Umbilical cord (tissue), 2 donors: ENCODE data around the gene SLC9A9. TPM values are rescaled to one million over a fixed set of nuclear protein-coding genes. Genes with fewer than 3 reads are reported as not detected.
A peak's percentile ranks its signal among the peaks of the same experiment; 100 is the strongest.

ENCODE experiments used
- DNase-seq: peaks from one replicate; pipeline ENCODE4 v3.0.0-alpha.2; 2015; ENCODE audit warnings: low spot score
- total RNA-seq: library from RNA; depleted of rRNA; stranded (reverse); fragments of >200 nt; gene quantifications from one replicate; pipeline ENCODE4 v1.2.3, GENCODE V29; 2014; ENCODE audit warnings: low replicate concordance; ENCODE audit not compliant: insufficient read depth

Gene SLC9A9
- total RNA-seq, 1 donor from 2014 or later, result 43.6 TPM

GRCh38 chr3:143329567-143330211 lies 518.6 kb downstream of the SLC9A9 start:
- DNase-seq, result peak; percentile 49

- no peak for DNase-seq
Measured at GRCh38 chr3:143328451-143328850, 519.8 kb downstream of the SLC9A9 start.

- DNase-seq, result no peak
Measured at GRCh38 chr3:143326983-143327778, 521.1 kb downstream of the SLC9A9 start.

DNA sequence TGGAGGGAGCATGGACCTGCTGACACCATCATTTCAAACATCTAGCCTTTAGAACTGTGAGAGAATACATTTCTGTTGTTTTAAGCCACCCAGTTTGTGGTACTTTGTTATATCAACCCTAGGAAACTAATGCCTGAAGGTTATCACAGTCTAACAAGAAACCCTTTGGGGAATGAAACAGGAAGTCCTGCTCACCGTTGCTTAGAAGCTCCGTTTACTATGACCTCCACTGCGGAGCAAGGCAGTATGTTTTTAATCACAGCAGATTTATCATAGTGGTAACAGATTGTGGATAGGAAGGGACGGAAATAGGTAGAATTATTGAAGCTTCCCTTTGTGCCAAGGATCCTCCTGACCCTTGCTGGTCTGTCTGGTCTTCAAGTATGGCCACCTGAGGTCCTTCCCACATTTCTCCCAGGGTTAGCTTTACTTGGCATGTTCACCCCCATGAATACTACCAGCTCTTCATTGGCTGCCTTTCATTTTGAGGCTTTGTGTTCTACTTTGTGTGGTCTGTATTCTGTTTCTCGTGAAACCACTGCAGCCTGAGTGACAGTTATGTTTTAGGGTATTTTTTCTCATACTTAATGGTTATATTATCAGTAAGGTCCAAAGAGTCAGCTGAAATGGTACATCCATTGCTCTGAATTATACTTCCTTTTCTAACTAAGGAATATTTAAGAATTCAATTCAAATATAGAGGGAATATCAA lies 527.1 kb downstream of the SLC9A9 start:
- no peak for DNase-seq

- no peak for DNase-seq
Measured at GRCh38 chr3:143315766-143316165, 532.5 kb downstream of the SLC9A9 start.

- no peak for DNase-seq
Measured at GRCh38 chr3:143314251-143315093, 533.8 kb downstream of the SLC9A9 start.

DNA sequence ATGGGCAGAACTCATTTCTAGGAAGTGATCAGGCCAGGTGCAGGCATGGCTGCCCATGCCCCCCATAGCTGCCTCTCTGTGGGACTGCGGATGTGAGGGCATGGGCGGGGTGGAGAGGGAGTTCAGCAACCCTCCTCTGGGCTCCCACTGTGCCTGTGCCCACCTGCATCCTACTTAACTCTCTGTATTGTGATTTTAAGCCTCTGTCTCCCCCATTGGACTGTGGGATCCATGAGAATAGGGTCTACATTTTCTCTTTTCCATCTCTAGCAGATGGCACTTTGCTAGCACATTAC lies 534.4 kb downstream of the SLC9A9 start:
- DNase-seq, result no peak

DNA sequence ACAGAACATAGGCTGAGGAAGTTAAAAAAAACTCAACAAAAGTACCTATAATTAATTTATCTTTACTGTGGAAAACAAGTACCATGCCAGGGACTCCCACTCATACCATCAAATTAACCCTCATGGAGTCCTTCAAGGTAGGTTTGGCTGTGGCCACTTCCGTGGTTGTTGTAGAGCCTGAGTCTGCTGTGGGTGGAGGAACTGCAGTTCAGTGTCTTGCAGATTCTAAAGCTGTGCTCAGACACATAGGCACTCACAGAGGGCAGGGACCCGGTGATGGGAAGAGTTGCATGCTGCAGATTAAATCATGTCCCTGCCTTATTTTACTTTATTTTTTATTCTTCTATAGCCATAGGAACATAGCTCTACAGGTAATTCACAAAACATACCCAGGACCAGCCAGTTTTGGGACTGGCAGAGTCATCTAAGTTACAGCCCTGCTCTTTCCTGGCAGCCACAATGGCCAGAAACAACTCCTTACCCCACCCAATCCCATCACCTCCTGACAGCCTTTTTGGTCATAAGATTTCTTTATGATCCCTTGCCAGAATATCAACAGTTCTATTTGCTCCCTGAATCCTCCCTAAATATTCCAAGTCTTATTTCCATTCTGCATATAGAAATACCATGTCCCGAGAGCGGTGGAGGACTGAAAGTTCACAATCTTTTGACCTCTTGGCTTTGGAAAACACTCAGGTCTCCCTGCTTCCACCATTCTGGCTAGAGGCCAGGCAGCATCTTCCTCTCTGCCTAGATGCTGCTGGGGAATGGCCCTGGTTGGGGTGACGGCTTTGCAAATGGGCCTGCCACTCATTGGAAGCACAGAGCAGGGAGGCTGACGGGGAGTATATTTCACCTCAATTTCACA lies 535.0 kb downstream of the SLC9A9 start:
- DNase-seq, result no peak

DNA sequence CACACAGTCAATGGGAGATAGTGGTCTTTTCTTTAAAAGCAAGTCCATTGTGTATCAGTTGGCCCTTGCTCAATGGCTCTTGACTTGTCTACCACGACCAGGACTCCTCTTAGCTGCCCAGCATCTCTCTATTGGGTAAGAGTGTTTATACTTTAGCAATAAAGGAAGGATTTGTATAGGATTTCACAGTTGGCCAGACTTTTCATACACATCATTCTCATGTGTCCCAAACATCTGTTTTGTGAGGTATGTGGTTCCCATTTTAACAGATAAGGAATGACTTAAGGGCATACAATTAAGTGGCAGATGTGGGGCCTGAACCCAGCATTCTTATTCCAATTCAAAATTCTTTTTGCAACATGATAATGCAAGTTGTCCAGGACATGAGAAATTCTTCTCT lies 537.2 kb downstream of the SLC9A9 start:
- no peak for DNase-seq

GRCh38 chr3:143309705-143310104 lies 538.6 kb downstream of the SLC9A9 start:
- no peak for DNase-seq

DNA sequence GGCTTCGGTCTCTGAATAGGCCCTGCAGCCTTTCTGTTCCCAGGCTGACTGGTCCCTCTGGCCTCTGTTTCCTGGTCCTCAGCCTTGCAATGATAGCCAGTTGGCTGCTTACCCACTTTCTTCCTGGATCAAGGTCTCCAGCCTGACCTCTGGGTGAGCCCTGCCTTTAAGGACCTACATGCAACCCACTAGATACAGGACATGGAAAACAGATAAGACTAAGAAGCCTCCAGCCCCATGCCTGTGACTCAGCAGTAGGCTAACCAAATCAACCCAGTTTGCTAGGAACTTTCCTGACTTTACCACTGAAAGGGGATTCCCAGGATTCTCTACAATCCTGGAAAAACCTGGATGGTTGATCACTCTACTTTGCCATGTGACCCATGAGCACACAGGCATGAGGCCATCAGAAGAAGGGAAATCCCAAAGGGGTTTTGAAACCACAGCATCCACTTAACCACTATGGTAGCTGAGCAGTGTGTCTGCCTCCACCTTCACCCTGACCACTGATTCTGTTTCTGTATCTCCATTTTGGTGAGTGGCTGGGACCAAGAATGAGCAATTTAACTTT lies 540.6 kb downstream of the SLC9A9 start:
- DNase-seq, result no peak

DNA sequence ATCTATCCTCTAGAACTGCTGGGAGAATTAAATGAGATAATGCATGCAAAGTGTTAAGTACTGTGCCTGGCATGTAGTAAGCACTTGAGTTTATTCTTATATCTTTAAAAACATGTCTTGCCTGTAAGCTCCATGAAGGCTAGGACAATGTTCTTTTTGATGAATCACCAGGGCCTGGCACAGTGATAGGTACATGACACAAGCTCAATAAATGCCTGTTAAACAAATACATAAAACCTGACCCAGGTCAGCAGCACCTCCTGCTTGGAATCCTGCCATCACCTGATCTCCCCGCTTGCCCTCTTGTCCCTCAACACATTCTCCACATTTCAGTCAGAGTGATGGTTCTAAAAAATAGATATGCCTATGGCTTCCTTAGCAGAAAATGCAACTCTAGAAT lies 541.9 kb downstream of the SLC9A9 start:
- DNase-seq, result no peak

DNA sequence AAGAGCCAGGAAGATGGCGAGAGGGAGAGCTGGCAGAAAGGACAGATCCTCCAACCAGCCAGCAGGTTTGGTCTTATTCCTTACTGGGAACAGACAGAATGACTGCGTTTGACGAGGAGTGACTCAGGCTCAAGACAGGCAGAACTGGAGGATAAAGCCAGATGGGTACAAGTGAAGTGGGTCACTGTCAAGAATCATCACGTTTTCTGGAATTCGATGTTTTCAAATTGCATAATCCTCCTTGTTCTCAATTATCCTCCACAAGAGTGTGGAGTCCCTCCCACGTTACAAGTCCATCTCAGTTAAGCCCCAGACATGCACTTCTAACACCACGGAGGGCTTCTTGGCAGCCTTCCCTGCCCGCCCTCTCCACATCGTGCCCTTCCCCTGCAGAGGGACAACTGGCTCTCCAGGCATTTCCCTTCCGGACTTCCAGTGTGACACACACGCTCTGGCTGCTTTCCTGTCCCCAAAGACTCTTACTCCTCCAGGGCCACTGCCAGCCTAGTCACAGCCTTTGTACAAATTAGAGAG lies 545.6 kb downstream of the SLC9A9 start:
- DNase-seq, result peak; percentile 52

- DNase-seq, result no peak
Measured at GRCh38 chr3:143301031-143301901, 547.0 kb downstream of the SLC9A9 start.

DNA sequence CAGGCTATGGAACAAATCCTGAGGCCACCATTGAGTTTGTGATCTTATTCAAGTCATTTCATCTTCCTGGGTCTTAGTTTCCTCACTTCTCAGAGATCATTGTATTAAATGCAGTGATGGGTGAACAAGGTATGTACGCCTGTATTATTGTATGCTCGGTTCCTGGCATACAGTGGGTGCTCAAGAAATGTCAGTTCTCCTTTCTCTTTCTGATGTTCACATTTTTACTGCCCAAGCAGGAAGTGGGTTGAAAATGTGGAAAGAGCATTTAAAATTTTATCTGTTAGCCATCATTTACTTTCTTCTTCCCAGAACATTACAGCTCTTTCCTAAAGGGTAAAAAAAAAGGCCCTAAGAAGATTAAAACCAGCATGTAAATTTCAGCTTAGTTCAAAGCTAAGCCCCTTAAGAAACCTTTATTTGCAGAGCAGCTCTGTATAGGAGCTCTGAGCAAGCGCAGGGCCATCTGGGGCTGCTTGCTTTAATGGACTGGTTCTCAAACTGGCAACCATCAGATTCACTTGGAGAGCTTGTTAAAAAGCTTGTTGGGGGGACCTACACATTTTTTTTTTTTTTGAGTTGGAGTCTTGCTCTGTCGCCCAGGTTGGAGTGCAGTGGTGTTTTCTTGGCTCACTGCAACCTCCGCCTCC lies 549.3 kb downstream of the SLC9A9 start:
- no peak for DNase-seq

- no peak for DNase-seq
Measured at GRCh38 chr3:143298380-143298779, 549.9 kb downstream of the SLC9A9 start.

DNA sequence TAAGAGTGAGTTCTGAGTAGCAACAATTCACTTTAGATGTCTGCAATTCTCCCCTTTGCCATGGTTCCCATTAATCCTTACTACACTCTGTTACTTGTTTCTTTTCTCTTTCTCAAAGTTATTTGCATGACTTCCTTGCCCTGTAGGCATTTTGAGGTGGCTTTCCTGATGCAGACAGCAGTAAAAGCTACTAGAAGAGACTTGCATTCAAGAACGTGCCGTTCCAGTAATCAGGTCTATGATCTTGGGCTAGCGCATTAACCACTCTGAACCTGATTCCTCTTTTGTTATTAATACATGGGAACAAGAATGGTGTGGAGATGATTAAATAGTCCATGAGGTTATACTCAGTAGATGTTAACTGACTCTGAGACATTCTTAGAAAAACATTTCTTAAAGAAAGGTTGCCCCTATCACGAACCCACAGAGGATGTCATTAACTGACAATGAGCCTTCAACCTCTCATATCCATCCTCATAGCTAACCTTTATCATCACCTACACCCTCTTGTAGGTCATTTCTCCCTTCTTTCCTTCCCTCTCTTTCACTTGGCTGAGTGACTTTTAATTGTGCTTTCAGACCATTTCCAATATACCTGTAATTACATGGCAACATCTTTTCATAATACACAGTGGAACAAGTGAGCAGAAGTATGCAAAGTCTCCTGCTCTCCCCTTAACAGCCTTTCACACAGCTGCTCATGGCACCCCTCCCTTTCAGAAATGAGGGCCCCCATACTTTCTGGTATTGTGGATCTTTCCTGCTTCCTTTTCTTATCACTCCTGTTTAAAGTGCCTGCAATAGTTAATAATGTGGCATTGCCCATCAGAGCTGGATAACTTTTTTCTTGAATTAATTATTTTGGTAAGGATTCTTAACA lies 552.8 kb downstream of the SLC9A9 start:
- no peak for DNase-seq

- no peak for DNase-seq
Measured at GRCh38 chr3:143294188-143294587, 554.1 kb downstream of the SLC9A9 start.
